Fibroblast of lung (primary cell): Measurements from ENCODE around the gene DGAT2. TPM values are rescaled to one million over a fixed set of nuclear protein-coding genes. Genes with fewer than 3 reads are reported as not detected.

ENCODE experiments used
- DNase-seq, 2 donors: peaks; one replicate each; pipeline versions ENCODE4 v3.0.0 to v3.0.0-alpha.2; 2010; ENCODE audit warnings: low read depth in 2 of 2
- H2AFZ ChIP-seq: 2 replicates; pipeline ENCODE4 v1.5.1; 2012; ENCODE audit warnings: low read length, control low read depth, inconsistent platforms
- H3K27ac ChIP-seq: 2 replicates; pipeline ENCODE4 v1.5.1; 2011; ENCODE audit warnings: low read length, control low read depth; ENCODE audit not compliant: insufficient read depth
- H3K27me3 ChIP-seq: 2 replicates; pipeline ENCODE4 v1.5.1; 2011; ENCODE audit warnings: mild to moderate bottlenecking, low read length; ENCODE audit not compliant: control insufficient read depth, insufficient read depth
- H3K36me3 ChIP-seq: 2 replicates; pipeline ENCODE4 v1.5.1; 2011; ENCODE audit warnings: low read length; ENCODE audit not compliant: control insufficient read depth, insufficient read depth
- H3K4me1 ChIP-seq: 2 replicates; pipeline ENCODE4 v1.5.1; 2011; ENCODE audit warnings: low read length; ENCODE audit not compliant: control insufficient read depth, insufficient read depth; ENCODE audit errors: extremely low read depth
- H3K4me2 ChIP-seq: 2 replicates; pipeline ENCODE4 v1.5.1; 2011; ENCODE audit warnings: low read length, control low read depth; ENCODE audit not compliant: insufficient read depth; ENCODE audit errors: extremely low read depth
- H3K4me3 ChIP-seq, 4 experiments: fragments of 200-600 bp in 1 of 4; sonication (generic) in 1 of 4; replicated peaks in 1 of 4; 2 replicates each; pipeline ENCODE4 v1.5.1; 2011 to 2016; ENCODE audit warnings: low read length in 4 of 4, low read depth in 3 of 4, mild to moderate bottlenecking in 3 of 4, control low read depth in 2 of 4, inconsistent platforms in 1 of 4, mixed read lengths in 1 of 4; ENCODE audit not compliant: insufficient read depth in 1 of 4; ENCODE audit errors: control extremely low read depth in 1 of 4
- H3K79me2 ChIP-seq: 2 replicates; pipeline ENCODE4 v1.5.1; 2012; ENCODE audit warnings: mild to moderate bottlenecking, low read length, inconsistent platforms; ENCODE audit not compliant: control insufficient read depth, insufficient read depth
- H3K9ac ChIP-seq: 2 replicates; pipeline ENCODE4 v1.5.1; 2011; ENCODE audit warnings: mild to moderate bottlenecking, low read length, control low read depth; ENCODE audit not compliant: insufficient read depth
- H3K9me3 ChIP-seq: 2 replicates; pipeline ENCODE4 v1.5.1; 2012; ENCODE audit warnings: low read depth, low read length; ENCODE audit not compliant: control insufficient read depth, insufficient read depth
- H4K20me1 ChIP-seq: 2 replicates; pipeline ENCODE4 v1.5.1; 2011; ENCODE audit warnings: low read length; ENCODE audit not compliant: control insufficient read depth, insufficient read depth; ENCODE audit errors: extremely low read depth
- EZH2 ChIP-seq: IDR thresholded peaks from 2 replicates; pipeline ENCODE4 v1.5.1; 2012; ENCODE audit warnings: low read length, control low read depth, mild to moderate bottlenecking; ENCODE audit errors: missing control alignments
- polyA plus RNA-seq, 2 donors: library from polyadenylated mRNA; depleted of rRNA in 1 of 2; stranded (reverse) in 1 of 2; unstranded in 1 of 2; fragments of >200 nt; gene quantifications; 2 replicates each; pipeline ENCODE4 v1.2.1, GENCODE V29; 2011 to 2012; ENCODE audit warnings: missing spikeins in 1 of 2
- total RNA-seq: library from RNA; depleted of rRNA; stranded (reverse); fragments of >200 nt; gene quantifications from 2 replicates; pipeline ENCODE4 v1.2.1, GENCODE V29; 2014
- TF ChIP-seq, protein P1 (sequence below), 2 donors: IDR thresholded peaks in 1 of 2; conservative IDR thresholded peaks in 1 of 2; 1 replicate in 1 of 2; 2 replicates in 1 of 2; pipeline ENCODE4 v1.5.1; 2011 to 2012; ENCODE audit warnings: low read length in 2 of 2, control low read depth in 1 of 2, inconsistent platforms in 1 of 2, low read depth in 1 of 2, mild to moderate bottlenecking in 1 of 2

DGAT2 gene
- total and polyA plus RNA-seq, 2 donors (not counting 1 experiment from before 2014, with no cell fraction given), result 0.32 to 1.3 TPM

DNA sequence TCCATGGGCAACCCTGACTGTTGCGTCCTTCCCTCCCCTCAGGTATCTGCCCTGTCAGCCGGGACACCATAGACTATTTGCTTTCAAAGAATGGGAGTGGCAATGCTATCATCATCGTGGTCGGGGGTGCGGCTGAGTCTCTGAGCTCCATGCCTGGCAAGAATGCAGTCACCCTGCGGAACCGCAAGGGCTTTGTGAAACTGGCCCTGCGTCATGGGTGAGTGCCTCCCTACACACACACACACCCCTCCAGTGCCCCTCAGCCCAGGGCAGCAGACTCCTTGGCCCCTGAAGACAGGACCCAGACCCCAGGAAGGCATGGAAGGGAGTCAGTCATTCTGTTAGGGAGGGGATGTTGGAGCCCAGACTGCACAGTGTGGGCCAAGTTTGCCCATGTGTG, 28.5 kb downstream of the DGAT2 start:
- H3K27me3 ChIP-seq, result no peaks in the 10 kb centered on the region
- no peaks in the 10 kb centered on the region for H3K79me2 ChIP-seq
- no peak overlapping the region for H3K4me3 ChIP-seq
- H3K27ac ChIP-seq, result no peak overlapping the region
- no peak overlapping the region for H2AFZ ChIP-seq
- no peak overlapping the region for H3K4me2 ChIP-seq
- H3K9ac ChIP-seq, result no peak overlapping the region
- no peak for DNase-seq
- no peaks in the 10 kb centered on the region for H3K36me3 ChIP-seq
- H3K9me3 ChIP-seq, result no peaks in the 10 kb centered on the region
- H3K4me1 ChIP-seq, result no peaks in the 10 kb centered on the region
- no peaks in the 10 kb centered on the region for H4K20me1 ChIP-seq
- TF ChIP-seq EZH2, result no peak
- TF ChIP-seq, protein P1, sequence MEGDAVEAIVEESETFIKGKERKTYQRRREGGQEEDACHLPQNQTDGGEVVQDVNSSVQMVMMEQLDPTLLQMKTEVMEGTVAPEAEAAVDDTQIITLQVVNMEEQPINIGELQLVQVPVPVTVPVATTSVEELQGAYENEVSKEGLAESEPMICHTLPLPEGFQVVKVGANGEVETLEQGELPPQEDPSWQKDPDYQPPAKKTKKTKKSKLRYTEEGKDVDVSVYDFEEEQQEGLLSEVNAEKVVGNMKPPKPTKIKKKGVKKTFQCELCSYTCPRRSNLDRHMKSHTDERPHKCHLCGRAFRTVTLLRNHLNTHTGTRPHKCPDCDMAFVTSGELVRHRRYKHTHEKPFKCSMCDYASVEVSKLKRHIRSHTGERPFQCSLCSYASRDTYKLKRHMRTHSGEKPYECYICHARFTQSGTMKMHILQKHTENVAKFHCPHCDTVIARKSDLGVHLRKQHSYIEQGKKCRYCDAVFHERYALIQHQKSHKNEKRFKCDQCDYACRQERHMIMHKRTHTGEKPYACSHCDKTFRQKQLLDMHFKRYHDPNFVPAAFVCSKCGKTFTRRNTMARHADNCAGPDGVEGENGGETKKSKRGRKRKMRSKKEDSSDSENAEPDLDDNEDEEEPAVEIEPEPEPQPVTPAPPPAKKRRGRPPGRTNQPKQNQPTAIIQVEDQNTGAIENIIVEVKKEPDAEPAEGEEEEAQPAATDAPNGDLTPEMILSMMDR (conservative IDR thresholded peaks at IDR 0.05 in 1 of 2, IDR thresholded peaks at IDR 0.05 in 1 of 2; ENCODE audit: low read depth in 1 of 2, low read length in 2 of 2), result no peak

DNA sequence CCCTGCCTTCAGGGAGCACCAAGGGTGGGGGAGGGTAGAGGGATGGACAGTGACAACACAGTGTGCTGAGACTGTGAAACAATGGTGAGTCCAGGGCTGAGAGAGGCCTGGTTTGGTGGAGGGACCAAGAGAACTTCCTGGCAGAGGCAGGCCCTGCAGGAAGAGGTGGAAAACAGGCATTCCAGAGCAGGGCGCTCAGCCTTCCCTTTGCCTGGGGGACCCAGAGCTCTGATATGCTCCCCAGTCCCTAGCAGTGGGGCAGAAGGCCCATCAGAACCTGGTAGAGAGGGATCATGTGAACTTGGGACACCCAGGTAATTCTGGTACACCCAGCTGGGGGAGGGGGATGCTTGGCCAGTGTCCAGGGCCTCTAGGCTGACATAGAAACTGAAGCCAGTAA, 29.2 kb downstream of the DGAT2 start:
- no peaks in the 10 kb centered on the region for H3K27me3 ChIP-seq
- no peak overlapping the region for H3K27ac ChIP-seq
- no peak overlapping the region for H3K9ac ChIP-seq
- H3K4me1 ChIP-seq, result no peaks in the 10 kb centered on the region
- peak in 1 of 2 donors; percentile 15 for DNase-seq
- no peak overlapping the region for H3K4me2 ChIP-seq
- H3K36me3 ChIP-seq, result no peaks in the 10 kb centered on the region
- H3K79me2 ChIP-seq, result no peaks in the 10 kb centered on the region
- TF ChIP-seq, protein P1 (conservative IDR thresholded peaks at IDR 0.05 in 1 of 2, IDR thresholded peaks at IDR 0.05 in 1 of 2; ENCODE audit: low read depth in 1 of 2, low read length in 2 of 2), result no peak
- TF ChIP-seq EZH2, result no peak
- H4K20me1 ChIP-seq, result no peaks in the 10 kb centered on the region
- H3K9me3 ChIP-seq, result no peaks in the 10 kb centered on the region
- no peak overlapping the region for H3K4me3 ChIP-seq
- H2AFZ ChIP-seq, result no peak overlapping the region

DNA sequence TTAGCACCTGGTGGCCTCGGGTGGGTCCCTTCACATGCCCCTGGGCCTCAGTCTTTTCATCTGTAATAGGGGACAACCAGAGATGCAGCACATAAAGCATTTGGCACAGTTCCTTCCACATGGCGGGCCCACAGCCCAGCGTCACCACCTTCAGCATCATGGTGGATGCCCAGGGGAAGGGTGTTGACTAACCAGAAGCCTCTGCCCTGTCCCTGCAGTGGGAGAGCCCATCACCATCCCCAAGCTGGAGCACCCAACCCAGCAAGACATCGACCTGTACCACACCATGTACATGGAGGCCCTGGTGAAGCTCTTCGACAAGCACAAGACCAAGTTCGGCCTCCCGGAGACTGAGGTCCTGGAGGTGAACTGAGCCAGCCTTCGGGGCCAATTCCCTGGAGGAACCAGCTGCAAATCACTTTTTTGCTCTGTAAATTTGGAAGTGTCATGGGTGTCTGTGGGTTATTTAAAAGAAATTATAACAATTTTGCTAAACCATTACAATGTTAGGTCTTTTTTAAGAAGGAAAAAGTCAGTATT, 31.6 kb downstream of the DGAT2 start:
- Histone ChIP-seq H3K4me3 (no peak overlapping the region), H4K20me1 (no peaks in the 10 kb centered on the region), H3K36me3 (no peaks in the 10 kb centered on the region), H2AFZ (no peak overlapping the region), H3K4me1 (no peaks in the 10 kb centered on the region), H3K79me2 (no peaks in the 10 kb centered on the region), H3K9me3 (no peaks in the 10 kb centered on the region), H3K27ac (no peak overlapping the region), H3K27me3 (no peaks in the 10 kb centered on the region), H3K9ac (no peak overlapping the region), H3K4me2 (no peak overlapping the region)
- DNase-seq, result no peak
- TF ChIP-seq, protein P1 (conservative IDR thresholded peaks at IDR 0.05 in 1 of 2, IDR thresholded peaks at IDR 0.05 in 1 of 2; ENCODE audit: low read depth in 1 of 2, low read length in 2 of 2), result no peak
- no peak for TF ChIP-seq EZH2
